T-cell (primary cell): ENCODE data around the gene FUCA1. TPM values are rescaled to one million over a fixed set of nuclear protein-coding genes. Genes with fewer than 3 reads are reported as not detected.

ENCODE experiments used
- total RNA-seq, 35 experiments: library from RNA in 6 of 35; stranded (reverse) in 6 of 35; fragments of 120-200 nt in 1 of 35; gene quantifications; one replicate each; pipeline versions ENCODE4 v1.2.1 to v1.2.4 and lab custom pipeline; 2013 to 2026

The FUCA1 gene
- total RNA-seq, 5 donors from 2014 or later (not counting 1 experiment from before 2014, with no cell fraction given): 5.6 to 11.5 (median 10.7) TPM

Other genes starting within 250 kb of the FUCA1 start
- 1,000 to 10,000 TPM; 1,758 to 2,043 (median 1,921) TPM for gene RPL11, start 176.5 kb downstream of the FUCA1 start, total RNA-seq
- 10 to 100 TPM; 26.0 to 32.8 (median 27.6) TPM for gene ELOA, start 124.8 kb downstream of the FUCA1 start, total RNA-seq
- 10 to 100 TPM; 60.7 to 87.1 (median 70.8) TPM for gene PITHD1, start 89.9 kb downstream of the FUCA1 start, total RNA-seq
- gene LYPLA2, start 77.1 kb downstream of the FUCA1 start, total RNA-seq: 10 to 100 TPM; 47.8 to 70.9 (median 67.6) TPM
- 10 to 100 TPM in 3 of 5 donors, 1 to 10 TPM in 2; 7.5 to 16.5 (median 12.6) TPM for gene GALE, start 67.5 kb downstream of the FUCA1 start, total RNA-seq
- gene HMGCL, start 42.9 kb downstream of the FUCA1 start, total RNA-seq: 10 to 100 TPM; 14.5 to 39.0 (median 32.9) TPM
- 1 to 10 TPM in 4 of 5 donors, under 1 TPM in 1; 0.67 to 2.1 (median 1.5) TPM for gene CNR2, start 45.1 kb upstream of the FUCA1 start, total RNA-seq
- gene PNRC2, start 91.5 kb upstream of the FUCA1 start, total RNA-seq: 100 to 1,000 TPM; 135 to 159 (median 139) TPM
- gene SRSF10, start 112.0 kb upstream of the FUCA1 start, total RNA-seq: 100 to 1,000 TPM; 145 to 240 (median 153) TPM
- gene MYOM3, start 243.8 kb upstream of the FUCA1 start, total RNA-seq: not detected